H1 (cell line): Measurements from ENCODE around the gene LMOD2. TPM values are rescaled to one million over a fixed set of nuclear protein-coding genes. Genes with fewer than 3 reads are reported as not detected.

ENCODE experiments used
- CTCF ChIA-PET: fragments of 300-600 bp; sonication (Branson Sonifier 250); formaldehyde crosslinking; loops from one replicate; lab custom pipeline; 2021; ENCODE audit not compliant: partially characterized antibody; lab: Charles Lee
- POLR2A ChIA-PET: fragments of 300-600 bp; sonication (Branson Sonifier 250); formaldehyde crosslinking; loops from one replicate; lab custom pipeline; 2021; ENCODE audit warnings: inconsistent platforms; ENCODE audit not compliant: partially characterized antibody; lab: Charles Lee
- DNase-seq, 2 experiments: peaks; one replicate each; pipeline versions ENCODE4 v3.0.0 to v3.0.0-alpha.2; 2010 to 2022; ENCODE audit warnings: low spot score in 2 of 2, low read depth in 1 of 2, mixed read lengths in 1 of 2
- FAIRE-seq: peaks from 2 replicates; lab custom pipeline; 2011; peaks lifted over from hg19 to GRCh38; lab: Jason Lieb, UNC
- H2AFZ ChIP-seq: 2 replicates; pipeline ENCODE4 v1.8.1; 2012; ENCODE audit warnings: low read length, inconsistent platforms
- H2AK5ac ChIP-seq: 2 replicates; pipeline ENCODE4 v1.6.1; 2013; ENCODE audit warnings: low read depth, low read length
- H2BK120ac ChIP-seq: replicated peaks from 2 replicates; pipeline ENCODE3; 2013; ENCODE audit warnings: low read depth, low read length, inconsistent platforms
- H2BK12ac ChIP-seq: 2 replicates; pipeline ENCODE4 v1.6.1; 2013; ENCODE audit warnings: low read depth, low read length
- H2BK15ac ChIP-seq: 2 replicates; pipeline ENCODE4 v1.6.1; 2013; ENCODE audit warnings: low read length
- H2BK20ac ChIP-seq: 2 replicates; pipeline ENCODE4 v1.6.1; 2013; ENCODE audit warnings: low read length
- H2BK5ac ChIP-seq: 2 replicates; pipeline ENCODE4 v1.6.1; 2013; ENCODE audit warnings: low read depth, low read length
- H3K14ac ChIP-seq: 2 replicates; pipeline ENCODE4 v1.6.1; 2013; ENCODE audit warnings: inconsistent platforms; ENCODE audit not compliant: insufficient read length
- H3K18ac ChIP-seq: 2 replicates; pipeline ENCODE4 v1.6.1; 2013; ENCODE audit warnings: low read length; ENCODE audit errors: extremely low read depth
- H3K23ac ChIP-seq: 2 replicates; pipeline ENCODE4 v1.6.1; 2013; ENCODE audit warnings: inconsistent platforms; ENCODE audit not compliant: insufficient read length
- H3K23me2 ChIP-seq: 2 replicates; pipeline ENCODE4 v1.6.1; 2013; ENCODE audit warnings: low read depth, low read length
- H3K27ac ChIP-seq: 2 replicates; pipeline ENCODE4 v1.6.1; 2011; ENCODE audit warnings: low read depth, low read length, inconsistent platforms
- H3K27me3 ChIP-seq, 4 experiments: replicated peaks in 1 of 4; 1 replicate in 1 of 4; 2 replicates in 3 of 4; pipeline versions ENCODE4 v1.6.1 to v1.8.1; 2011 to 2013; ENCODE audit warnings: low read length in 3 of 4, mild to moderate bottlenecking in 3 of 4, inconsistent platforms in 2 of 4, mixed read lengths in 2 of 4, moderate library complexity in 1 of 4; ENCODE audit not compliant: control insufficient read depth in 3 of 4, insufficient read depth in 3 of 4; ENCODE audit errors: extremely low read depth in 1 of 4
- H3K36me3 ChIP-seq, 4 experiments: 2 replicates each; pipeline versions ENCODE4 v1.6.1 to v1.8.1; 2011 to 2013; ENCODE audit warnings: mild to moderate bottlenecking in 4 of 4, low read length in 3 of 4, moderate library complexity in 2 of 4, control low read depth in 1 of 4, inconsistent platforms in 1 of 4; ENCODE audit not compliant: insufficient read depth in 4 of 4, control insufficient read depth in 2 of 4
- H3K4ac ChIP-seq: replicated peaks from 2 replicates; pipeline ENCODE3; 2013; ENCODE audit warnings: low read length, low read depth, mixed read lengths, inconsistent platforms; ENCODE audit not compliant: insufficient read length
- H3K4me1 ChIP-seq, 4 experiments: replicated peaks in 1 of 4; 1 replicate in 1 of 4; 2 replicates in 3 of 4; pipeline versions ENCODE4 v1.6.1 to v1.8.1; 2011 to 2013; ENCODE audit warnings: low read length in 3 of 4, inconsistent platforms in 2 of 4, mixed read lengths in 1 of 4; ENCODE audit not compliant: insufficient read depth in 4 of 4, control insufficient read depth in 3 of 4
- H3K4me2 ChIP-seq, 2 experiments: 2 replicates each; pipeline versions ENCODE4 v1.6.1 to v1.8.1; 2011 to 2013; ENCODE audit warnings: low read depth in 2 of 2, low read length in 2 of 2, control low read depth in 1 of 2, inconsistent platforms in 1 of 2, mild to moderate bottlenecking in 1 of 2; ENCODE audit not compliant: insufficient read depth in 1 of 2
- H3K4me3 ChIP-seq, 4 experiments: fragments of 200-600, 300-600 bp in 1 of 4; sonication (generic), shearing (Covaris generic), sonication (Bioruptor Twin) in 1 of 4; 2 replicates each; pipeline versions ENCODE4 v1.5.1 to v1.8.1; 2011 to 2016; ENCODE audit warnings: low read length in 4 of 4, low read depth in 3 of 4, control low read depth in 2 of 4, inconsistent platforms in 2 of 4, mild to moderate bottlenecking in 2 of 4, mixed read lengths in 1 of 4, moderate library complexity in 1 of 4; ENCODE audit not compliant: insufficient read depth in 2 of 4; ENCODE audit errors: extremely low read depth in 1 of 4
- H3K56ac ChIP-seq: replicated peaks from 2 replicates; pipeline ENCODE3; 2013; ENCODE audit warnings: low read depth, mild to moderate bottlenecking, mixed read lengths, low read length, inconsistent platforms; ENCODE audit not compliant: insufficient read length
- H3K79me1 ChIP-seq: 2 replicates; pipeline ENCODE4 v1.6.1; 2013; ENCODE audit warnings: low read depth, low read length, control low read depth
- H3K79me2 ChIP-seq, 2 experiments: 2 replicates each; pipeline versions ENCODE4 v1.6.1 to v1.8.1; 2012 to 2013; ENCODE audit warnings: low read length in 2 of 2, mild to moderate bottlenecking in 2 of 2, inconsistent platforms in 1 of 2; ENCODE audit not compliant: insufficient read depth in 2 of 2, control insufficient read depth in 1 of 2
- H3K9ac ChIP-seq, 4 experiments: replicated peaks in 1 of 4; 1 replicate in 1 of 4; 2 replicates in 3 of 4; pipeline versions ENCODE4 v1.6.1 to v1.8.1; 2011 to 2013; ENCODE audit warnings: low read depth in 3 of 4, low read length in 3 of 4, control low read depth in 2 of 4, mild to moderate bottlenecking in 2 of 4, moderate library complexity in 2 of 4, inconsistent platforms in 1 of 4; ENCODE audit errors: extremely low read depth in 1 of 4
- H3K9me3 ChIP-seq, 2 experiments: 2 replicates each; pipeline versions ENCODE4 v1.6.1 to v1.8.1; 2012 to 2013; ENCODE audit warnings: mild to moderate bottlenecking in 2 of 2, moderate library complexity in 2 of 2, control low read depth in 1 of 2, inconsistent platforms in 1 of 2, low read depth in 1 of 2, low read length in 1 of 2, mixed read lengths in 1 of 2; ENCODE audit not compliant: insufficient read depth in 2 of 2
- H4K20me1 ChIP-seq, 2 experiments: replicated peaks in 1 of 2; 2 replicates each; pipeline versions ENCODE3 to v1.8.1; 2011 to 2013; ENCODE audit warnings: inconsistent platforms in 2 of 2, low read length in 2 of 2, mild to moderate bottlenecking in 1 of 2; ENCODE audit not compliant: insufficient read depth in 2 of 2, control insufficient read depth in 1 of 2
- H4K5ac ChIP-seq: 2 replicates; pipeline ENCODE4 v1.6.1; 2013; ENCODE audit warnings: low read length, low read depth, mixed read lengths, inconsistent platforms; ENCODE audit not compliant: insufficient read length
- H4K8ac ChIP-seq: 2 replicates; pipeline ENCODE4 v1.8.0; 2013; ENCODE audit warnings: mild to moderate bottlenecking, moderate library complexity, low read length, inconsistent platforms; ENCODE audit not compliant: insufficient read depth; ENCODE audit errors: extremely low read depth
- H4K91ac ChIP-seq: replicated peaks from 2 replicates; pipeline ENCODE3; 2013; ENCODE audit warnings: low read length, mixed read lengths, inconsistent platforms; ENCODE audit not compliant: insufficient read length
- CBX8 ChIP-seq: fragments of 300-800, 300-1000 bp; sonication (generic); IDR thresholded peaks from 2 replicates; pipeline ENCODE4 v1.7.1; 2016; ENCODE audit warnings: low read depth, low read length, borderline replicate concordance
- CHD2 ChIP-seq: IDR thresholded peaks from 2 replicates; pipeline ENCODE4 v1.6.1; 2012; ENCODE audit warnings: low read length, improper control_type of control experiment
- GABPA ChIP-seq: IDR thresholded peaks from 2 replicates; pipeline ENCODE4 v1.6.1; 2011; ENCODE audit warnings: mild to moderate bottlenecking, low read length, moderate library complexity, borderline replicate concordance; ENCODE audit not compliant: insufficient read depth
- POLR2AphosphoS5 ChIP-seq: IDR thresholded peaks from 2 replicates; pipeline ENCODE4 v1.6.1; 2011; ENCODE audit warnings: low read depth, low read length
- TAF1 ChIP-seq: IDR thresholded peaks from 2 replicates; pipeline ENCODE4 v1.6.1; 2011; ENCODE audit warnings: mild to moderate bottlenecking, low read depth, low read length
- TAF7 ChIP-seq: optimal IDR thresholded peaks from 2 replicates; pipeline ENCODE3; 2011; ENCODE audit warnings: low read depth, mild to moderate bottlenecking, inconsistent platforms, low read length, moderate library complexity, borderline replicate concordance
- WGBS, 2 experiments: shearing (Covaris generic) in 1 of 2; methylation state at CpG; one replicate each; pipeline versions ENCODE4 v1.1.6 to v1.1.7; 2013 to 2015; ENCODE audit warnings: low lambda C conversion rate in 2 of 2, mixed read lengths in 2 of 2, inconsistent platforms in 1 of 2, low coverage in 1 of 2, missing lambda C conversion rate in 1 of 2; ENCODE audit not compliant: insufficient replicate concordance in 2 of 2, insufficient coverage in 1 of 2, insufficient read length in 1 of 2; ENCODE audit errors: extremely low coverage in 1 of 2, missing lambda C conversion rate in 1 of 2; 5-methylcytosine and 5-hydroxymethylcytosine counted together
- polyA plus RNA-seq, 7 experiments: library from polyadenylated mRNA; depleted of rRNA in 3 of 7; stranded (reverse) in 5 of 7; unstranded in 2 of 7; fragments of >200 nt in 5 of 7; fragments of 200-250 nt in 2 of 7; gene quantifications; 1 replicate in 5 of 7; 2 replicates in 1 of 7; 4 replicates in 1 of 7; pipeline versions ENCODE4 v1.2.1 to v1.2.3, GENCODE V29; 2011 to 2013; ENCODE audit warnings: missing spikeins in 2 of 7, mixed read lengths in 2 of 7
- total RNA-seq: library from RNA; stranded (reverse); fragmentation: NEBNext Ultra II Directional; extraction: Animal tissue kit (Norgen Biotek cat#: 25700); gene quantifications from 2 replicates; pipeline ENCODE4 v1.2.1, GENCODE V29; 2021
- TF ChIP-seq, protein P1 (sequence below): IDR thresholded peaks from 2 replicates; pipeline ENCODE4 v1.6.1; 2012; ENCODE audit warnings: inconsistent platforms

The LMOD2 gene
- total and polyA plus RNA-seq, 2 of the 8 experiments (the other 6 are each of a cell fraction or from before 2014, with no cell fraction given): 0.03 to 0.22 TPM

DNA sequence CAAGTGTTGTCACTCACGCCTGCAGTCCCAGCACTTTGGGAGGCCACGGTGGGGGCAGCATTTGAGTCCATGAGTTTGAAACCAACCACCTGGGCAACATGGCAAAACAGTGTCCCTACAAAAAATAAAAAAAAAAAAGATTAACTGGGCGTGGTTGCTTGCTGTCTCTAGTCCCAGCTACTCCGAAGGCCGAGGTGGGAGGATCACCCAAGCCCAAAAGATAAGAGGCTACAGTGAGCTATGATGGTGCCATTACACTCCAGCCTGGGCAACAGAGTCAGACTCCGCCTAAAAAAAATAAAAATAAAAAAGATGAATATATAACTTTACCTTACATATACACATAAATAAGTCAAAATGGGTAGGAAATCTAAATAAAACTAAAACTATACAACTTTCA lies 2.5 kb upstream of the LMOD2 start:
- no peak for TF ChIP-seq CBX8
- TF ChIP-seq GABPA: no peak
- TF ChIP-seq, protein P1, sequence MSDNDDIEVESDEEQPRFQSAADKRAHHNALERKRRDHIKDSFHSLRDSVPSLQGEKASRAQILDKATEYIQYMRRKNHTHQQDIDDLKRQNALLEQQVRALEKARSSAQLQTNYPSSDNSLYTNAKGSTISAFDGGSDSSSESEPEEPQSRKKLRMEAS: no peak
- no peak for TF ChIP-seq POLR2AphosphoS5
- TF ChIP-seq CHD2: no peak
- no peak for TF ChIP-seq TAF1
- TF ChIP-seq TAF7: no peak
- Histone ChIP-seq H2BK20ac (no peak overlapping the region), H3K79me2 (no peaks in the 10 kb centered on the region), H3K56ac (no peak overlapping the region), H3K14ac (no peak overlapping the region), H3K4ac (no peak overlapping the region), H3K79me1 (no peaks in the 10 kb centered on the region), H3K27me3 (no peaks in the 10 kb centered on the region), H4K5ac (no peak overlapping the region), H2BK12ac (no peak overlapping the region), H3K36me3 (no peaks in the 10 kb centered on the region), H2BK120ac (no peak overlapping the region), H2BK5ac (no peak overlapping the region), H3K23ac (no peak overlapping the region), H2AFZ (no peak overlapping the region), H3K23me2 (no peaks in the 10 kb centered on the region), H3K9ac (no peak overlapping the region), H3K4me1 (no peaks in the 10 kb centered on the region), H2BK15ac (no peak overlapping the region), H2AK5ac (no peak overlapping the region), H3K27ac (no peak overlapping the region), H4K91ac (no peak overlapping the region), H3K18ac (no peak overlapping the region), H4K20me1 (no peaks in the 10 kb centered on the region), H3K4me2 (no peak overlapping the region), H4K8ac (no peak overlapping the region), H3K9me3 (no peaks in the 10 kb centered on the region), H3K4me3 (no peak overlapping the region)
- FAIRE-seq: no peak
- DNase-seq: no peak
- POLR2A ChIA-PET: interaction anchor here (0.7 kb wide), 1 partner anchor 13 kb away, joined by 3 read pairs; no protein-coding TSS in a partner anchor
- CTCF ChIA-PET: interaction anchor here (1.4 to 1.5 kb wide), 2 partner anchors 29 to 158 kb away, joined by 4 to 5 read pairs; no protein-coding TSS in a partner anchor
- 94% methylated on average over 6 of the region's 6 CpGs; no CpG with 5 or more reads in 1 of the 2 experiments for whole genome bisulfite sequencing, 2 experiments
